Left lobe of liver (tissue), 2 donors: ENCODE results near the gene KRTCAP2. TPM values are rescaled to one million over a fixed set of nuclear protein-coding genes. Genes with fewer than 3 reads are reported as not detected.
"Not testable (repeated sequence)": the region's sequence is repeated elsewhere in the genome, so short reads cannot be mapped to it uniquely, and the experiment has no call there.

Experiments
- ATAC-seq: fragments of 200-7000 bp; cut with Tn5 transposase; one replicate; pipeline ENCODE4 v1.9.1; 2020; ENCODE audit warnings: mild to moderate bottlenecking, moderate library complexity
- DNase-seq: peaks from one replicate; pipeline ENCODE4 v3.0.0-alpha.2; 2020; ENCODE audit warnings: low spot score
- total RNA-seq: library from RNA; stranded (reverse); gene quantifications from one replicate; pipeline ENCODE4 v1.2.1, GENCODE V29; 2021
- donor health status: DM: no; HTN: no; CAD: no; lungs with moderate emphysema.
- donor health status: DM: no; HTN: yes; CAD: no.

Gene KRTCAP2
- total RNA-seq, 1 donor from 2014 or later, result 75.6 TPM

DNA sequence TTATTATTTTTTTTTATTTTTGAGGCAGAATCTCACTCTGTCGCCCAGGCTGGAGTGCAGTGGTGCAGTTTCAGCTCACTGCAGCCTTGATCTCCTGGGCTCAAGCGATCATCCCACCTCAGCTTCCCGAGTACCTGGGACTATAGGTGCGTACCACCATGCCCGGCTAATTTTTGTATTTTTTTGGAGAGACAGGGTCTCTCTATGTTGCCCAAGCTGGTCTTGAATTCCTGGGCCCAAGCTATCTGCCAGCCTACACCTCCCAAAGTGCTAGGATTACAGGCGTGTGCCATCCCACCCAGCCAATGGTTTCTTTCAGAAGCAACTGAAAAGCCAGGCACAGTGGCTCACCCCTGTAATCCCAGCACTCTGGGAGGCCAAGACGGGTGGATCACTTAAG, 2.3 kb downstream of the KRTCAP2 start:
- DNase-seq (peak; percentile 30), ATAC-seq (no peak)

DNA sequence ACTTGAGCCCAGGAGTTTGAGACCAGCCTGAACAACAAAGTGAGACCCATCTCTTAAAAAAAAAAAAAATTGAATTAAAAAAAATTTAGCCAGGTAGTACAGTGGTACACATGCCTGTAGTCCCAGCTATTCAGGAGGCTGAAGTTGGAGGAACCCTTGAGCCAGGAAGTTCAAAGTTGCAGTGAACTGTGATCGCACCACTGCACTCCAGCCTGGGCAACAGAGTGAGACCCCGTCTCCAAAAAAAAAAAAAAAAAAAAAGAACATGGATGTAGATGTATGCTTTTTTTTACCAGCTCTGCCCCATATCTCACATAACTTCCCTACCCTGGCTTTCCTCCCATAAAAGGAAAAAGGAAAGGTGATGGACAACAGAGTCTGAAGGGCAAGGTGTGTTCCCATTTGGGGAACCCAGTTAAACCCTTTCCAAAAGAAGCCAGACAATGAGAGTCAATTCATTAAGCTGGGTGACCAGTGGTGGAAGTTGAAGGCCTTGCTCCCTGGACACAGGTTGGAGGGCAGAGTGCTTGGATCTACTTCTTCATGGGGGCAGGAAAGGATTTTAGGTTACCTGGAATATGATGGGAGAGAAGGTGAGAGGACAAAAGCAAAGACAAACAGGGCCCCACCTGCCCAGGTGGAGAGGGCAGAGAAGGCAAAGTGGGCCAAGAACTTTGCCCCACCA, 2.9 kb downstream of the KRTCAP2 start:
- DNase-seq, result peak; percentile 26
- no peak for ATAC-seq

DNA sequence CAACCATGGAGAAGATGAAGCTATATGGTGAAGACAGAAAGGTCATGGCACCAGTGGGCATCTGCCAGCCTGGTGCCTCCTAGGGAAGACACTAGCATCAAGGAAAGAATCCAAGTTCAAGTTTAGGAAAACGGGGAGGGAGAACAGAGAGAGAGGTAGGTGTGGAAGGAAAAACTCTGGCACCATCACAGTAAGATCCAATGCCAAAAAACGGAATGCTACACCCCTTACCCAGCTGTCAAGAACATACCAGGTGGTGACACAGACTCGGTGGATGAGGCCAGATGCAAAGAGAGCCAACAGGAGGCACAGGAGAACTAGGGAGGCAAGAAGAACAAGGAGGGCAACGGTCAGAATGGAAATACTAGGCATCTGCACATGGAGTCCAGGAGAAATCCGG, 3.6 kb downstream of the KRTCAP2 start:
- no peak for ATAC-seq
- DNase-seq, result peak; percentile 21

DNA sequence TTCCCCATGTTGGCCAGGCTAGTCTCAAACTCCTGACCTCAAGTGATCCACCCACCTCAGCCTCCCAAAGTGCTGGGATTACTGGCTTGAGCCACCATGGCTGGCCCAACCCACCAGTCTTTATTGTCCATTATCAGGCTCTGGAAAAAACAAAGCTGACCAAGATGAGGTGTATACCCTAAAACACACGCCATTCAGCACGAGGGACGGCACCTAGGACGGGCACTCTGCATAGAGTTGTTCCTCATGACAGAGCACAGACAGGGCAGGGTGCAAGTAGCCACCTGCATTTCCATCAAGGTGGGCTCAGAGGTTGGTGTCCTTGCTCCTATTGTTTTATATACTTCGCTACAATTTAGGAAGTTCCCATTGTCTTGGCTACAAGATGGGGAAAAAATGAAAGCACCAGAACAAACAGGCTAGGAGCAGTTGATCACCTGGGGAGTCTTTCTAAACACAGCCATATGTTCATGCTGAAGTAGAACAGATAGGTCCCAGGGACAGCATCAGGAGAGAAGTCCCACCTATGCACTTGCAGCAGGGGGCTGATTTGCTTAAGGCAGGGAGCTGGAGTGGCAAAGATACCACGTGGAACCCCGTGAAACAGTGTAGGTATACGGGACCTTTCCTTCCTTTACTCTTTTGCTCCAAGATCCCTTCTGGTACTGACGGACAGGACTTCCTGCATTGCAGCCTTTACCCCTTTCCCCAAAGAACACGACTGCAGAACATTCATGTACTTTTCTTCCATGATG, 4.5 kb downstream of the KRTCAP2 start:
- DNase-seq, result peak; percentile 40
- no peak for ATAC-seq

DNA sequence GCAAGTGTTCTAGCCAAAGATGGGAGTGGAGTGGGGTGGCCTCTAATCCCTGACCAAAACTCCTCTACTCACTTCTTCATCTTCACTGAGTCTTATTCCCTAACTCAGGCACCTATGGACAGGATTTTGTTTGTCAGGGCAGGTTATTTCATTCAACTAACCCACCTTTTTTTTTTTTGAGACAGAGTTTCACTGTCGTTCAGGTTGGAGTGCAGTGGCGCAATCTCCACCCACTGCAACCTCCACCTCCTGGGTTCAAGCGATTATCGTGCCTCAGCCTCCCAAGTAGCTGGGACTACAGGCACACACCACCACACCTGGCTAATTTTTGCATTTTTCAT, 5.0 kb downstream of the KRTCAP2 start:
- DNase-seq, ATAC-seq: not testable (repeated sequence)

DNA sequence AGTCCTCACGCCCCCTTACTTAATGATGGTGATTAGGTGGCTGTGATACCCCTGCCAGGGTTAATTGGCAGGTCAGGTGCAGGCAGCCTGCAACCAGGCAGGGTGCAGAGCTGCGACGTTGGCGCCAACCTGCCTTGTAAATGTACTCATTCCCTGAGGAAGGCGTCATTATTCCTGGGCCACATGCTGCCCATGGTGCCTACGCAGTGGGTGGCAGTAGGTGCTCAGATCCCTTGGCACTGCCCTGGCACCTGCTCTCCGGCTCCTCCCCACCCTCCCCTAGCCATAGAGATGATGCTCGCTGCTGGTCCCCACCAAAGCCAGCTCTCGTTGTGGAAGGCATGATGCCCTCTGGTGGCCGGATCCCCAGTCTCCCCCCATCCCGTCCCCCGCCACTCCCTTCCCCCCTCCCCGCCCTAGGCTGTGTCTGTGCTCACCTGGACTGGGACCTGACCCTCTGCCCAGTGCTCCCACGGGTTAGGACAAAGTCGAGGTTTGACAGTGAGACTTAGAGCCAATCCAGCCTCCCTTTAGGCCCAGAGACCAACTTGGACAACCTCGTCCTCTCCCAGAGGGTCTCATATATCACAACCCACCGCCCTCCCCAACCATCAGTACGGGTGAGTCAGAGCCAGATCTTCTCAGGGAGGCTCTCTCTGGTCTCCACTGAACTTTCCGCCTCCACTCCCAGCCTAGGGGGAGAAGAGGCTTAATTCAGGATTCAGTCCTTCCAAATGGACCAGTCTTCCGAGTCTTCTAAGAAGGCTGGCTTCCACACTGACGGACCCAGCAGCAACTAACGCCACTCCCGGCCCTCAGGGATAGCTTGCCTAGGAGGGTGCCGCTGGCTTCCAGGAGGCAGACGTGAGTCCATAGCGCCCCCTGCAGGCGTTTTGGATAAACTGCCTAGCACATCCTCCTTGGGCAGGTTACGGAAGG, 5.7 kb downstream of the KRTCAP2 start:
- DNase-seq (peak; percentile 90), ATAC-seq (peak; percentile 93)

DNA sequence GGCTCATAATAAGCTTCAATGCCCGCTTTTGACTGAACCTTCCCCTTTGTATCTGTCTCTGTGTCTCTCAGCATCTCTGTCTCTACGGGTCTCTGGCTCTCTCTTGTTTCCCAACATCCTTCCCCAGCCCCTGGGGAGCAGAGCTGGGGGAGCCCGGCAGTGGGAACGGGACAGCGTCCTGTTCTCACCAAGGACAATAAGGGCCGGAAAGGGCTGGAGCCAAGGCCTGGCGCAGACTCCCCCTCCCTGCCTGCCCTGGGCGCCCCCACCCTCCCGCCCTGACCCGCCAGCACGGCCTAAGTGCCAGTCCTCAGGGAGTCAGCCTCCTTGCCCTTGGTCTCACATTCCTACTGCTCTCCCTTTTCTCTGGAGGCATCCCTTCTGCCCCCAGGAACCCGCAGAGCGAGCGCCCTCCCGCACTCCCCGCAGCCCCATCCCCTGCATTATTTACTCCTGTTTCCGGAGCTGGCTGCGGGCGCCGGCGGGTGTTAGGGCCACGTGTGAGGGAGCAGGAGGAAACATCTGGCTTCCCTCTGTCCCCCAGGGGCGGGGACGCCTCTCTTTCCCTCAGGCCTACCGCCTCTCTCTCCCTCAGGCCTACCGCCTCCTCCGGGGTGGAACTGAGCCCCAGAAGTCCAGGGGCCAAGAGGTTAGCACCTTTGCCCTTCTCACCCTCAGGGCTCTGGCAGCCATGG, 6.5 kb downstream of the KRTCAP2 start:
- DNase-seq (peak; percentile 54), ATAC-seq (peak; percentile 27)

DNA sequence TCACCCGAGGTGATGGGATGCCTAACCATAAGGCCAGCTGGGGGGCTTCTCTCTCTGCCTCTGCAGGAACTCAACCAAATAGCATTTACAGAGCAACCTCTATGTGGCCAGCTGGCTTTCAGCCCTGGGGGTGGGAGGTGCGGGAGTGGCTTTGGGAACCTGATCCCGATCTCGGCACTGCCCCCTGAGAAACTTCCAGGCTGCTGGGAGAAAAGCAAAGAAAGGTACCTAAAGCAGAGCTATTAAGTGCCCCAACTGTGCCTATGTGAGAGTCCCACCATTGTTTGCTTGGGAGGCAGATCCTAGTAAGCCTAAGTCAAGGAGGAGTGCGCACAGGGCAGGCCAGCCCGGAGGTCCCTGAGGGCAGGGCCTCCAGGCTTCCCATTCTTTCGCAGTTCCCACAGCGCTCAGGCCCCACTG, 7.0 kb downstream of the KRTCAP2 start:
- DNase-seq (no peak), ATAC-seq (no peak)

DNA sequence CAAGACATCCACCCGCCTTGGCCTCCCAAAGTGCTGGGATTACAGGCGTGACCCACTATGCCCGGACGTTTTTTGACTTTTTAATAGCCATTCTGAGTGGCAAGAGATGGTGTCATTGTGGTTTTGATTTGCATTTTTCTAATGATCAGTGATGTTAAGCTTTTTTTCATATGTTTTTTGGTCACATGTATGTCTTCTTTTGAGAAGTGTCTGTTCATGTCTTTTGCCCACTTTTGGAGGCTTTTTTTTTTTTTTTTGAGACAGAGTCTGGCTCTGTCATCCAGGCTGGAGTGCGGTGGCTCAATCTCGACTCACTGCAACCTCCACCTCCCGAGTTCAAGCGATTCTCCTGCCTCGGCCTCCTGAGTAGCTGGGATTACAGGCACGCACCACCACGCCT, 8.5 kb downstream of the KRTCAP2 start:
- not testable (repeated sequence) for ATAC-seq

DNA sequence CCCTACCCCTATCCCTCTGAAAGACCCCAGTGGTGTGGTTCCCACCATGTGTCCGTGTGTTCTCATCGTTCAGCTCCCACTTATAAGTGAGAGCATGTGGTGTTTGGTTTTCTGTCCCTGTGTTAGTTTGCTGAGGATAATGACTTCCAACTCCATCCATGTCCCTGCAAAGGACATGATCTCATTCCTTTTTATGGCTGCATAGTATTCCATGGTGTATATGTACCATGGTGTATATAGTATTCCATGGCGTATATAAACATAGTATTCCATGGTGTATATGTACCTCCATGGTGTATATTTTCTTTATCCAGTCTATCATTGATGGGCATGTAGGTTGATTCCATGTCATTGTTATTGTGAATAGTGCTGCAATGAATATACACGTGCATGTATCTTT, 9.3 kb downstream of the KRTCAP2 start:
- DNase-seq, ATAC-seq: not testable (repeated sequence)

More for the DNA sequence above, 8.5 kb downstream of the KRTCAP2 start:
- DNase-seq, result not testable (repeated sequence)

DNA sequence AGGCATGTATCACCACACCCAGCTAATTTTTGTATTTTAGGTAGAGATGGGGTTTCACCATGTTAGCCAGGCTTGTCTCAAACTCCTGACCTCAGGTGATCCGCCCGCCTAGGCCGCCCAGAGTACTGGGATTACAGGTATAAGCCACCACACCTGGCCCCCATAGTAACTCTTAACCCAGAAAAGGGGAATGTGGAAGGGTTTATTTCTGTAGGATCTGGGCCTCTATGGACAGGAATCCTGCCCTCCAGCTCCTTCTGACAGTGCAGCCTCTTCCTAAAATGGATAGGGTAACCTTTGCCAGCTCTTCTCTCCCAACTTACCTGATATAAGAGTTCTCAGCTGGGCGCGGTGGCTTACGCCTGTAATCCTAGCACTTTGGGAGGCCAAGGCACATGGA, 10.5 kb downstream of the KRTCAP2 start:
- ATAC-seq, DNase-seq: not testable (repeated sequence)

DNA sequence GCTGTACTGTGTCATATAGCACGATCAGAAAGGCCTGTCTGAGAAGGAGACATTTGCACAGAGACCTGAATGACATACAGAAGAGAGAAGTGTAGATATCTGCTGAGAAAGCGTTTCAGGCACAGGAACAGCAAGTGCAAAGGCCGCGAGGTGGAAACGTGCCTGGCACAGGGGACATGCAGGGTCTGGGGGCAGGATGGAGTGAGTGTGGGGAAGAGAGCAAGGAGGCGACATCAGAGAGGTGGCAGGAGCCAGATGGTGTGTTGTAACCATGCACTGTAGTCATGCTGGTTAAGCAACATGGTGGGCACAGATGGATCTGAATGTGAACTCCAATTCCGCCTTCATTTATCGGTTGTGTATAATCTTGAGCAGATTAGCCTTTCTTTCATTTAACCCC, 13.0 kb downstream of the KRTCAP2 start:
- no peak for ATAC-seq
- DNase-seq, result no peak

DNA sequence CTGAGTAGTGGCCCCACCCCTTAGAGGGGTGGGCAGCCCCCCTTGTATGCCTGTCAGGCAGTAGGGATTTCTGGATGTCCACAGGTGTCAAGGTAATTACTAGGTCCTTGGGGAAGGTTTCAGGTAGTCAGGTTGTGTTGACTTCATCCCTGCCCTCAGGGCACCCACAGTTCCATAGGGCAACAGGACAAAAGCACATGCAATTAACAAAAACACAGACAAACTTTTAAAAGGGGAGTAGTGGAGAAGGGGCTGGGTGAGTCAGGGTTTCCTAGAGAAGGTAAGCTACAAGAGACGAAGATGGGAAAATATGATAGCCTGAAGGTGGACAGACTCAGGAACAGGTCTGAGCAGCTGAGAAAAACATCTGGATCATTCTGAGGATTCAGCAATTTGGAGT, 14.1 kb downstream of the KRTCAP2 start:
- DNase-seq (no peak), ATAC-seq (no peak)

DNA sequence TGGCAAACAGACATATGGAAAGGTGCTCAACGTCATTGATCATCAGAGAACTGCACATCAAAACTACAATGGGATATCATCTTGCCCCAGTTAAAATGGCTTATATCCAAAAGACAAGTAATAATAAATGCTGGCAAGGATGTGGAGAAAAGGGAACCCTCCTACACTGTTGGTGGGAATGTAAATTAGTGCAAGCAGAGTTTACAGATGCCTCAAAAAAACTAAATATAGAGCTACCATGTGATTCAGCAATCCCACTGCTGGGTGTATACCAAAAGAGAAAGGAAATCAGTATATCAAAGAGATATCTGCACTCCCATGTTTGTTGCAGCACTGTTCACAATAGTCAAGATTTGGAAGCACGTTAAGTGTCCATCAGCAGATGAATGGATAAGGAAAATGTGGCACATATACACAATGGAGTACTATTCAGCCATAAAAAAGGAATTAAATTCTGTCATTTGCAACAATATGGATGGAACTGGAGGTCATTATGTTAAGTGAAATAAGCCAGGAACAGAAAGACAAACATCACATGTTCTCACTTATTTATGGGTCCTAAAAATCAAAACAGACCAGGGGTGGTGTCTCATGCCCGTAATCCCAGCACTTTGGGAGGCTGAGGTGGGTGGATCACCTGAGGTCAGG, 17.0 kb downstream of the KRTCAP2 start:
- DNase-seq, ATAC-seq: not testable (repeated sequence)

DNA sequence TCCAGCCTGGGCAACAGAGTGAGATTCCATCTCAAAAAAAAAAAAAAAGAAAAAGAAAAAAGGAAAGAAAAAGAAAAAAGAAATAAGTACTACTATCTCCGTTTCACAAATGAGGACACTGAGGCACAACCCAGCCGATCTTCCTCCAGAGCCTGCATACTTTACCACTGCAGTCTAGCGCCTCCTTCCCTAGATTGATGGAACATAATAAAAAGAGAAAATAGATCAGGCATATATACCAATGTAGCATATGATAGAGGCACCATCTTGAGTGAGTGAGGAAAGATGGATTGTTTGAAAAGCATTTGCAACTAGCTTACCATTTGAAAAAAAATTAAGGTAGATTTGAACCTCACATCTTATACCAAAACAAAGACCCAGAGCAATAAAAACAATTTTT, 27.6 kb downstream of the KRTCAP2 start:
- DNase-seq (no peak), ATAC-seq (no peak)

DNA sequence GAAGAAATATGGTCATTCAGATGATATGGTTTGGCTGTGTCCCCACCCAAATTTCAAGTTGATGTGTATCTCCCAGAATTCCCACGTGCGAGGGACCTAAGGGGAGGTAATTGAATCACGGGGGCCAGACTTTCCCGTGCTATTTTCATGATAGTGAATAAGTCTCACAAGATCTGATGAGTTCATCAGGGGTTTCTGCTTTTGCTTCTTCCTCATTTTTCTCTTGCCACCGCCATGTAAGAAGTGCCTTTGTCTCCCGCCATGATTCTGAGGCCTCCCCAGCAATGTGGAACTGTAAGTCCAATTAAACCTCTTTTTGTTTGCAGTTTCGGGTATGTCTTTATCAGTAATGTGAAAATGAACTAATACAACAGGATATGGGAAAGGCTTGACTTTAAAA, 31.4 kb downstream of the KRTCAP2 start:
- ATAC-seq (no peak), DNase-seq (no peak)

DNA sequence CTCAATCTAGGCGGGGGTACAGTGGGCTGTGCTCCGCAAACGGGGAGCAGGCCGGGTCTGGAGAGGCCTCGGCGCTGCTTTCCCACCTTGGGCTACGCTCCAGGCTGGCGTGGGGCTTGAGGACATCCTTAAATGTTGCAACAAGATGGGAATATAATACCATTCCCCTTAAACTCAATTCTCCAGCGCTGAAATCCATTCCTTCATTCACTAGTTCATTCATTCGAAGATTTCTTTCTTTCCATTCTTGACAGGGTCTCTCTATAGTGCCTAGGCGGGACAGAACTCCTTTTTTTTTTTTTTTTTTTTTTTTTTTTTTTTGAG, 32.5 kb downstream of the KRTCAP2 start:
- DNase-seq (no peak), ATAC-seq (no peak)

DNA sequence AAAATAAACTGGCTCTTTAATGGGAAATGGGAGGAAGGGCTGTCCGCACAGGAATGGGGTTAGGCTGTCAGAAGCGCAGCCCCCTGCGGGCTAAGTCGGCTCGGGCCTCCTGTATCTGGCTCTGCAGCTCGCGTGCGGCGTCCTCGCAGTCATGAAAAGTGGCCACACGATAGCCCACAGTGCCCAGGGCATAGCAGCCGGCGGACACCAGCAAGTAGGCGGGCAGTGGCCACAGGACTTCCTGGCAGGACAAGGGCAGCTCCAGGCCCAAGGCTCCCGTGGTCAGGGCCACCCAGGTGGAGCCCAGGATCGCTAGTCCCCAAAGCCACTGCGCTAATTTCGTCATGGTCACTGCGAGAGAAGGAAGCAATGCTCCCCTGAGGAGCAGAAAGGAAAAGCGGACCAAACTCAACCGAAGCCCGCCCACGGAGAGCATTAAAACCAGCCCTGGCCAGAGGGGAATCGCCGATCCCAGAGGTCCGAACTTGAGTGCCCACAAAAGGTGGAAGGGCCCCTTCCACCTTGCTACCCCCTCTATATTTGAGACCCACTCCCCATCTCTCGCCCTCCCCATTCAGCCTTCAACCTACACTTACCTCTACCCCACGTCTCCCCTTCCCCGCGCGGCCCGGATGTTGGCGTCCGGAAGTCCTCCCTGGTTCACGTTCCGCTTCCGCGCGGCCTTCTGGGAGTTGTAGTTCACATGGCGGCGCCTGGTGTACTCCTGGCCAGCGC, 33.0 kb downstream of the KRTCAP2 start, which contains the start of gene DPM3:
DPM3 (minus strand) TSS at position 637 of the 735 bp plus-strand sequence; CDS start at position 346, 291 bp downstream.
- DNase-seq (peak; percentile 91), ATAC-seq (peak; percentile 76)

DNA sequence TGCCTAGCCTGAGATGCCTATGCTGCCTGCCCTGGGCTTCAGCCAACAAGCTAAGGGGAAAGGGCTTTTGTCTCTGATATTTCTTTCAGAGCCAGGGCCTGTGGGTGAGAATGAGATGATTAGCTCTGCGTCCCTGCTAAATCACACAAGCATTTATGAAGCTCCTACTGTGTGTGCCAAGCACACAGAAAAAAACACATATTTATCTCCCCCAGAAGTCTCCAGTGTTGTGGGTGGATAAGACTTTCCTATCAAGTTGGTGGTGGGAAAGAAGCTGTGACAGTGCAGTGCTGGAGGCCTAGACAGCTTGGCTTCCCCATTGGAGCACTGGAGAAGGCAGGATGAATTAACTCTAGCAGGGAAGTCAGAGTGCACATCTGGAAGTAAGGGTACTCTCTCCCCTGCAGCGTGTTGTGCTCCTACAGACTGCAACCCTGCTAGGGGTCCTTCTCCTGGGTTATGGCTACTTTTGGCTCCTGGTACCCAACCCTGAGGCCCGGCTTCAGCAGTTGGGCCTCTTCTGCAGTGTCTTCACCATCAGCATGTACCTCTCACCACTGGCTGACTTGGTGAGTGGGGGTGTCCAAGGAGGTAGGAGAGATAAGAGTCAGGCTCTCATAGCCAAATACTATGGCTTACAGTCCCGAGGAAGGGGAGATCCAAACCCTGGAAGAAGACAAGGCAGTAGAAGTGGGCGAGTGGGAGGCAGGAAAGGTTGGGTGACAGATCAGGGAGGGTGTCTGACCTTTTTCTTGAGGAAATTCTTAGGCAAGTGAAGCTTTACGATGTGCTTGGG, 35.8 kb downstream of the KRTCAP2 start:
- no peak for ATAC-seq
- no peak for DNase-seq
